ENCODE measurements around the gene PCDH1. TPM values are rescaled to one million over a fixed set of nuclear protein-coding genes. Genes with fewer than 3 reads are reported as not detected.

Gene PCDH1
- total RNA-seq, 1 experiment from 2014 or later, result 0.45 TPM

DNA sequence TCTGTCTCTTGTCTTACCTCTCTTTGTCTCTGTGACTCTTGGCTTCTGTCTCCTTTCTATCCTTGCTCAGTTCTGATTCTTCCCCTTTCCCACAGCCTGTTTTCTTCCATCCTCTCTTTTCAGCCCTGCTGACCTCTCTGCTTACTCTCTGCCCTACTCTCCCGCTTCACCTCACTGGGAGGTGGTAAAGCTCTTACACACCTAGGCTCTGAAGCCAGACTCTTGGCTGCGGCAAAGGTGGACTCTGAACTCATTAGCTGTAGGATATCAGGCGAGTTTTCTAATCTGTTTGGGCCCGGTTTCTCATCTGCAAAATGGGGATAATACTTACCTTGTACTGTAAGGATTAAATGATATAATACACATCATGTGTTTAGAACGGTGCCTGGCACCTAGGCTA, 11.1 kb downstream of the PCDH1 start:
- H3K36me3 ChIP-seq (ENCODE audit: insufficient read depth, low read length, poor library complexity, severe bottlenecking), result no peaks in the 10 kb centered on the region
- no peak overlapping the region for H3K4me3 ChIP-seq (ENCODE audit: low read depth, low read length, poor library complexity, severe bottlenecking)
- TF ChIP-seq, protein P1, sequence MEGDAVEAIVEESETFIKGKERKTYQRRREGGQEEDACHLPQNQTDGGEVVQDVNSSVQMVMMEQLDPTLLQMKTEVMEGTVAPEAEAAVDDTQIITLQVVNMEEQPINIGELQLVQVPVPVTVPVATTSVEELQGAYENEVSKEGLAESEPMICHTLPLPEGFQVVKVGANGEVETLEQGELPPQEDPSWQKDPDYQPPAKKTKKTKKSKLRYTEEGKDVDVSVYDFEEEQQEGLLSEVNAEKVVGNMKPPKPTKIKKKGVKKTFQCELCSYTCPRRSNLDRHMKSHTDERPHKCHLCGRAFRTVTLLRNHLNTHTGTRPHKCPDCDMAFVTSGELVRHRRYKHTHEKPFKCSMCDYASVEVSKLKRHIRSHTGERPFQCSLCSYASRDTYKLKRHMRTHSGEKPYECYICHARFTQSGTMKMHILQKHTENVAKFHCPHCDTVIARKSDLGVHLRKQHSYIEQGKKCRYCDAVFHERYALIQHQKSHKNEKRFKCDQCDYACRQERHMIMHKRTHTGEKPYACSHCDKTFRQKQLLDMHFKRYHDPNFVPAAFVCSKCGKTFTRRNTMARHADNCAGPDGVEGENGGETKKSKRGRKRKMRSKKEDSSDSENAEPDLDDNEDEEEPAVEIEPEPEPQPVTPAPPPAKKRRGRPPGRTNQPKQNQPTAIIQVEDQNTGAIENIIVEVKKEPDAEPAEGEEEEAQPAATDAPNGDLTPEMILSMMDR (conservative IDR thresholded peaks at IDR 0.05; ENCODE audit: low read depth, low read length), result no peak
- no peak for TF ChIP-seq EZH2 (IDR thresholded peaks at IDR 0.05; ENCODE audit: borderline replicate concordance, low read depth, low read length, poor library complexity, severe bottlenecking)
- no peaks in the 10 kb centered on the region for H3K4me1 ChIP-seq (ENCODE audit: insufficient read depth, low read length, poor library complexity, severe bottlenecking)
- no peak overlapping the region for H3K27ac ChIP-seq (ENCODE audit: low read depth, low read length, poor library complexity, severe bottlenecking)
- CTCF ChIA-PET, result interaction anchor here (0.6 kb wide), 1 partner anchor 39 kb away, joined by 4 read pairs; no protein-coding TSS in a partner anchor
- no peak for DNase-seq (ENCODE audit: low spot score)
- POLR2A ChIA-PET (ENCODE audit: low non-redundant PET), result no interaction called here
- BruUV-seq (replicated peaks), result no TSS peak
- H3K27me3 ChIP-seq (replicated peaks; ENCODE audit: insufficient read depth, low read depth, low read length, poor library complexity), result peaks cover 3% of the 10 kb centered on the region
- intact Hi-C loops (cut with micrococcal nuclease; ENCODE audit: unreplicated experiment), result no loop called here
- no peaks in the 10 kb centered on the region for H3K9me3 ChIP-seq (ENCODE audit: low read depth, low read length, poor library complexity, severe bottlenecking)

DNA sequence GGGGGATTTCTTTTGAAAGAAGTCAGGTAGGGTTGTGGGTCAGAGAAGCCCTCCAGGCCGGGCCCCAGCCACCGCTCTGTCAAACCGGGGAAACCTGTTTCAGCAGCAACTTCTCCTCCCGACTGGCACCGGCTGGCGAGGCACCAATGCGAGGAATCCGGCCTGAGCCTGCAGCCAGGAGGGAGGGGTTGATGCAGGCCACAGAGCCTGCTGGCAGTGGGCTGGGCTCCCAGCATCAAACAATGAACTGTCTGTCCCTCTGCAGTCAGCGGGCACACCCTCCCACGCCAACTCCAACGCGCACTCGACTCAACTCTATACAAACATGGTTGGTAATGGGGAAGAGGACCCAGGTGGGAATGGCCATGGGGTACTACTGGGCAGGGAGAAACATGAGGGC, 12.1 kb downstream of the PCDH1 start:
- H3K36me3 ChIP-seq (ENCODE audit: insufficient read depth, low read length, poor library complexity, severe bottlenecking), result no peaks in the 10 kb centered on the region
- H3K27me3 ChIP-seq (replicated peaks; ENCODE audit: insufficient read depth, low read depth, low read length, poor library complexity), result peaks cover 3% of the 10 kb centered on the region
- H3K4me3 ChIP-seq (ENCODE audit: low read depth, low read length, poor library complexity, severe bottlenecking), result no peak overlapping the region
- TF ChIP-seq, protein P1 (conservative IDR thresholded peaks at IDR 0.05; ENCODE audit: low read depth, low read length), result no peak
- no peak for TF ChIP-seq EZH2 (IDR thresholded peaks at IDR 0.05; ENCODE audit: borderline replicate concordance, low read depth, low read length, poor library complexity, severe bottlenecking)
- ChIA-PET CTCF (no interaction called here), POLR2A (ENCODE audit: low non-redundant PET) (no interaction called here)
- no peaks in the 10 kb centered on the region for H3K9me3 ChIP-seq (ENCODE audit: low read depth, low read length, poor library complexity, severe bottlenecking)
- intact Hi-C loops (cut with micrococcal nuclease; ENCODE audit: unreplicated experiment), result no loop called here
- no peak for DNase-seq (ENCODE audit: low spot score)
- no peak overlapping the region for H3K27ac ChIP-seq (ENCODE audit: low read depth, low read length, poor library complexity, severe bottlenecking)
- no TSS peak for BruUV-seq (replicated peaks)
- H3K4me1 ChIP-seq (ENCODE audit: insufficient read depth, low read length, poor library complexity, severe bottlenecking), result no peaks in the 10 kb centered on the region

DNA sequence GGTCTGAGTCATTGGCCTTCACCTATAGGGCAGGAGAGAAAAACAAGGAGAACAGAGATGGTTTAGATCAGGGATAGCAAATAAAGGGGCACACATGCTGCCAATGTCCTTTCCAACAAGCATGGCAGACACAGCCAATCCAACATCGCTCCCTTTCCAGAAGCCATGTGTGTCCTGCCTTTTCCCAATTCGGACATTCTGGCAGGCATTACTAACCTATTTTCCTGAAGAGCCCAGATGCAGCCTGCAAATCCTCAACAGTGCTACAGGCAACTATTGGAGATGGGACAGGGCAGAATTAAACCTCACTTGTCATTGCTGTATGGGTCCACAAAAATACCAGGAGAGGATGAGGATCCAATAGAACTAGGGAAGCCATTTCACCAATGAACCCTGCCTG, 12.8 kb downstream of the PCDH1 start:
- no peak for DNase-seq (ENCODE audit: low spot score)
- no TSS peak for BruUV-seq (replicated peaks)
- no peak overlapping the region for H3K27ac ChIP-seq (ENCODE audit: low read depth, low read length, poor library complexity, severe bottlenecking)
- H3K27me3 ChIP-seq (replicated peaks; ENCODE audit: insufficient read depth, low read depth, low read length, poor library complexity), result peaks cover under 1% of the 10 kb centered on the region
- no peaks in the 10 kb centered on the region for H3K9me3 ChIP-seq (ENCODE audit: low read depth, low read length, poor library complexity, severe bottlenecking)
- H3K36me3 ChIP-seq (ENCODE audit: insufficient read depth, low read length, poor library complexity, severe bottlenecking), result no peaks in the 10 kb centered on the region
- intact Hi-C loops (cut with micrococcal nuclease; ENCODE audit: unreplicated experiment), result no loop called here
- no peak for TF ChIP-seq EZH2 (IDR thresholded peaks at IDR 0.05; ENCODE audit: borderline replicate concordance, low read depth, low read length, poor library complexity, severe bottlenecking)
- TF ChIP-seq, protein P1 (conservative IDR thresholded peaks at IDR 0.05; ENCODE audit: low read depth, low read length), result no peak
- H3K4me1 ChIP-seq (ENCODE audit: insufficient read depth, low read length, poor library complexity, severe bottlenecking), result no peaks in the 10 kb centered on the region
- no peak overlapping the region for H3K4me3 ChIP-seq (ENCODE audit: low read depth, low read length, poor library complexity, severe bottlenecking)
- CTCF ChIA-PET, result no interaction called here
- POLR2A ChIA-PET (ENCODE audit: low non-redundant PET), result no interaction called here

Measured in A673 (cell line).